Mesendoderm (in vitro differentiated cells): ENCODE results near the gene PCSK1N.

Experiments used
- DNase-seq: peaks from one replicate; pipeline ENCODE4 v3.0.0; 2013
- H2AK5ac ChIP-seq: 2 replicates; pipeline ENCODE4 v1.6.1; 2013; ENCODE audit warnings: low read length, inconsistent platforms
- H2BK120ac ChIP-seq: 2 replicates; pipeline ENCODE4 v1.6.1; 2013; ENCODE audit warnings: low read depth, mild to moderate bottlenecking, low read length, moderate library complexity, mixed read lengths
- H2BK15ac ChIP-seq: replicated peaks from 2 replicates; pipeline ENCODE4 v1.6.1; 2013; ENCODE audit warnings: low read depth, mild to moderate bottlenecking, moderate library complexity
- H2BK5ac ChIP-seq: 2 replicates; pipeline ENCODE4 v1.6.1; 2013; ENCODE audit warnings: low read length, inconsistent platforms
- H3K18ac ChIP-seq: 2 replicates; pipeline ENCODE4 v1.6.1; 2013; ENCODE audit warnings: mild to moderate bottlenecking, low read length, mixed read lengths
- H3K23ac ChIP-seq: one replicate; pipeline ENCODE4 v1.6.1; 2013; ENCODE audit warnings: low read length
- H3K27ac ChIP-seq: 2 replicates; pipeline ENCODE4 v1.5.1; 2013; ENCODE audit warnings: low read depth, mild to moderate bottlenecking, inconsistent platforms, low read length, moderate library complexity
- H3K27me3 ChIP-seq: 2 replicates; pipeline ENCODE4 v1.6.1; 2013; ENCODE audit warnings: low read length, control low read depth, mild to moderate bottlenecking, inconsistent platforms; ENCODE audit not compliant: insufficient read depth, poor library complexity
- H3K36me3 ChIP-seq: 2 replicates; pipeline ENCODE4 v1.6.1; 2013; ENCODE audit warnings: low read length, inconsistent platforms; ENCODE audit not compliant: control insufficient read depth, insufficient read depth
- H3K4ac ChIP-seq: one replicate; pipeline ENCODE4 v1.6.1; 2013; ENCODE audit warnings: low read depth, mild to moderate bottlenecking, low read length, moderate library complexity
- H3K4me1 ChIP-seq: 2 replicates; pipeline ENCODE4 v1.6.1; 2013; ENCODE audit warnings: low read depth, low read length, inconsistent platforms; ENCODE audit not compliant: control insufficient read depth
- H3K4me2 ChIP-seq: 2 replicates; pipeline ENCODE4 v1.6.1; 2013; ENCODE audit warnings: low read length
- H3K4me3 ChIP-seq: 2 replicates; pipeline ENCODE4 v1.5.1; 2013; ENCODE audit warnings: mild to moderate bottlenecking, low read length
- H3K56ac ChIP-seq: one replicate; pipeline ENCODE4 v1.6.1; 2013; ENCODE audit warnings: low read length
- H3K79me1 ChIP-seq: 2 replicates; pipeline ENCODE4 v1.6.1; 2013; ENCODE audit warnings: low read length, inconsistent platforms
- H3K79me2 ChIP-seq: 2 replicates; pipeline ENCODE4 v1.6.1; 2013; ENCODE audit warnings: mild to moderate bottlenecking, low read length; ENCODE audit not compliant: control insufficient read depth, insufficient read depth
- H3K9ac ChIP-seq: 2 replicates; pipeline ENCODE4 v1.6.1; 2013; ENCODE audit warnings: low read length, inconsistent platforms
- H4K5ac ChIP-seq: one replicate; pipeline ENCODE4 v1.6.1; 2013; ENCODE audit warnings: low read length
- H4K8ac ChIP-seq: one replicate; pipeline ENCODE4 v1.6.1; 2013; ENCODE audit warnings: low read depth, mild to moderate bottlenecking, control low read depth, low read length, moderate library complexity
- WGBS: extraction: QIAGEN DNeasy Blood & Tissue Kit; methylation state at CpG from one replicate; pipeline ENCODE4 v1.1.7; 2013; ENCODE audit warnings: low lambda C conversion rate, missing lambda C conversion rate; ENCODE audit not compliant: insufficient coverage; ENCODE audit errors: extremely low coverage; 5-methylcytosine and 5-hydroxymethylcytosine counted together

PCSK1N gene

DNA sequence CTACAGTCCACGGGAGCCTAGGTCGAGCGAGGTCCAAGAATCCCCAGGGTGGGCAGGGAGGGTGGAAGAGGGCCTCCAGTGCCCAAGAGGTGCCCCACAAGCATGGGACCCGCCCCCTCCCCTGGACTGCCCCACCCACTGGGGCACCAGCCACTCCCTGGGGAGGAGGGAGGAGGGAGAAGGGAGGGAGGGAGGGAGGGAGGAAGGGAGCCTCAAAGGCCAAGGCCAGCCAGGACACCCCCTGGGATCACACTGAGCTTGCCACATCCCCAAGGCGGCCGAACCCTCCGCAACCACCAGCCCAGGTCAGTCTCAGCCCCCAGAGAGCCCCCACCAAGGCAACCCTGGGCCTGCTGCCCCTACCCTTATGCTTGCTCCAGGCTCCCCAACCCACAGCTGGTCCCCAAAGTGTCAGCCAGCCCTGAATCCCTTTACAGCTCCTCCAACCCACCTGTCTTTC lies 49.0 kb downstream of the PCSK1N start, which contains the start of gene GATA1:
GATA1 (plus strand) TSS at position 250 of the 460 bp plus-strand sequence. CDS start 4,520 bp downstream, outside the sequence.
- DNase-seq = no peak
- Histone ChIP-seq H3K4me1 (no peaks in the 10 kb centered on the region), H2AK5ac (no peak within 1 kb of the TSS), H4K8ac (no peak within 1 kb of the TSS), H3K4ac (no peak within 1 kb of the TSS), H3K4me3 (no peak within 1 kb of the TSS), H3K36me3 (no peaks in the 10 kb centered on the region), H3K9ac (no peak within 1 kb of the TSS), H3K27ac (no peak within 1 kb of the TSS), H3K23ac (no peak within 1 kb of the TSS), H2BK15ac (no peak within 1 kb of the TSS), H3K56ac (no peak within 1 kb of the TSS), H2BK120ac (no peak within 1 kb of the TSS), H4K5ac (no peak within 1 kb of the TSS), H3K18ac (no peak within 1 kb of the TSS), H3K4me2 (no peak within 1 kb of the TSS), H3K79me1 (no peaks in the 10 kb centered on the region), H3K79me2 (no peaks in the 10 kb centered on the region), H2BK5ac (no peak within 1 kb of the TSS), H3K27me3 (no peaks in the 10 kb centered on the region)
- no CpG with 5 or more reads among the region's 7 CpGs for WGBS

- no peak for DNase-seq
- no peak overlapping the region for H3K23ac ChIP-seq
Observed at GRCh38 chrX:48785540-48786214, 49.7 kb downstream of the PCSK1N start.

DNA sequence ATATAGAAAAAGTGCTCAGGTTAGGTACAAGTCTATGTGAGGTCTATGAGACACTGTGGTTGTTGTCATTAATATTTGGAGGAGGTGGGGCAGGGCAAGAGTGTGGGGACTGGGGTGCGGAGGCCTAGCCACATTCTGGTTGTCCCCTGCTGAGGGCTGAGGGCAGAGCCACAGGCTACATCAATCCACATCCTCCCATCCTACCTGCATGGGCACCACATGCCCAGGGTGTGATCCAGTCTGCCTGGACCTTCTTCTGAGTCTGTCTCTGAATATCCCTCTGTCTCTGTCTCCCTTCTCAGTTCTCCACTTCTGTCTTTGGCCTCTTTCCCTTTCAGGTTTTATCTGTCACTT lies 50.2 kb downstream of the PCSK1N start:
- no peaks in the 10 kb centered on the region for H3K36me3 ChIP-seq
- H3K18ac ChIP-seq = no peak overlapping the region
- H3K27me3 ChIP-seq = no peaks in the 10 kb centered on the region
- no peak overlapping the region for H2BK5ac ChIP-seq
- no peak overlapping the region for H3K9ac ChIP-seq
- no peak overlapping the region for H3K4ac ChIP-seq
- H4K5ac ChIP-seq = no peak overlapping the region
- no peak overlapping the region for H3K27ac ChIP-seq
- H3K79me1 ChIP-seq = no peaks in the 10 kb centered on the region
- H2BK15ac ChIP-seq = no peak overlapping the region
- no peak overlapping the region for H3K4me3 ChIP-seq
- WGBS = no CpG with 5 or more reads among the region's 1 CpG
- no peak overlapping the region for H3K56ac ChIP-seq
- no peak overlapping the region for H2BK120ac ChIP-seq
- H2AK5ac ChIP-seq = no peak overlapping the region
- H3K4me1 ChIP-seq = no peaks in the 10 kb centered on the region
- no peak overlapping the region for H3K4me2 ChIP-seq
- no peak overlapping the region for H3K23ac ChIP-seq
- H3K79me2 ChIP-seq = no peaks in the 10 kb centered on the region
- H4K8ac ChIP-seq = no peak overlapping the region
- no peak for DNase-seq

More at GRCh38 chrX:48785540-48786214, 49.7 kb downstream of the PCSK1N start:
- Histone ChIP-seq H2BK5ac (no peak overlapping the region), H3K56ac (no peak overlapping the region), H3K27me3 (no peaks in the 10 kb centered on the region), H3K18ac (no peak overlapping the region), H3K4me1 (no peaks in the 10 kb centered on the region), H4K5ac (no peak overlapping the region), H2BK15ac (no peak overlapping the region), H3K79me2 (no peaks in the 10 kb centered on the region), H3K9ac (no peak overlapping the region), H3K4ac (no peak overlapping the region), H2BK120ac (no peak overlapping the region), H4K8ac (no peak overlapping the region), H3K27ac (no peak overlapping the region), H3K4me2 (no peak overlapping the region), H2AK5ac (no peak overlapping the region), H3K79me1 (no peaks in the 10 kb centered on the region), H3K36me3 (no peaks in the 10 kb centered on the region), H3K4me3 (no peak overlapping the region)
- WGBS = no CpG with 5 or more reads among the region's 16 CpGs

DNA sequence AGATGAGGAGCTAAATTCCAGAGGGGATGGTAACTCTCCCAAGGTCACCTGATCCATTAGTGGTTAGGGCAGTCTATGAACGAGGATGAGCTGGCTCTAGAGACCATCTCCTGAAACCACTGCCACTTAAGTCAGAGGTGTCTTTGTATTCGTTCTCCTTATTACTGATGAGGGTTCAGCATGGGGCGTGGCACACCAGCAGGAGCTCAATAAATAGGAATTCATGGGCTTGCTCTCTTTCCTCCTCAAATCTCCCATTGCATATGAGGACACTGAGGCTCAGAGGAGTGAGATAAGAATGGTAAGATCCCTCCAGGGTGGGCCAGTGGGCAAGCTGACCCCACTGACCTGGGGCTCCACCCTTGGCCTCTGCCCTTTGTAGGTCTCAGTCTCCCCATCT lies 50.7 kb downstream of the PCSK1N start:
- Histone ChIP-seq H3K36me3 (no peaks in the 10 kb centered on the region), H3K23ac (no peak overlapping the region), H3K4me2 (no peak overlapping the region), H3K9ac (no peak overlapping the region), H3K27ac (no peak overlapping the region), H3K79me2 (no peaks in the 10 kb centered on the region), H4K8ac (no peak overlapping the region), H2BK5ac (no peak overlapping the region), H3K56ac (no peak overlapping the region), H4K5ac (no peak overlapping the region), H2AK5ac (no peak overlapping the region), H3K27me3 (no peaks in the 10 kb centered on the region), H3K4me1 (no peaks in the 10 kb centered on the region), H3K4ac (no peak overlapping the region), H3K18ac (no peak overlapping the region), H3K79me1 (no peaks in the 10 kb centered on the region), H3K4me3 (no peak overlapping the region), H2BK120ac (no peak overlapping the region), H2BK15ac (no peak overlapping the region)
- no peak for DNase-seq
- WGBS = no CpG with 5 or more reads among the region's 3 CpGs

DNA sequence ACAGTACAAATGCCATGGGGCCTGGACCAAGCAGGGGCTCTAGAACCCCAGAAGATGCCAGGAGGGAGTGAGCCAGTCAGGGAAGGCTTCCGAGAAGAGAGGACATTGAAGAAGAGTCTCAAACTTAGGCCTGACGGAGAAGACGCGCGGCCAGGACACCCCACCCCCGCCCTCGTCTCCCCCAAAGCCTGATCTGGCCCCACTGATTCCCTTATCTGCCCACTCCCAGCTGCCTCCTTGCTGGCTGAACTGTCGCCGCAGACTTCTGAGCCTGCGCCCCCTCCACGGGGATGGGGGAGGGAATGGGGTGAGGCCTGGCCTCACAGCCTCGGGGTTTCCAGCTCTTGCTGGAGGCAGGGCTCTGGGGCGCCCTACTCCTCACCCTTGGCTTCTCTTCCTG lies 52.6 kb downstream of the PCSK1N start:
- WGBS = no CpG with 5 or more reads among the region's 13 CpGs
- no peak overlapping the region for H3K18ac ChIP-seq
- H3K79me2 ChIP-seq = no peaks in the 10 kb centered on the region
- no peaks in the 10 kb centered on the region for H3K36me3 ChIP-seq
- no peaks in the 10 kb centered on the region for H3K79me1 ChIP-seq
- no peak overlapping the region for H3K27ac ChIP-seq
- H3K9ac ChIP-seq = no peak overlapping the region
- H3K23ac ChIP-seq = no peak overlapping the region
- no peaks in the 10 kb centered on the region for H3K27me3 ChIP-seq
- H2BK5ac ChIP-seq = no peak overlapping the region
- H4K8ac ChIP-seq = no peak overlapping the region
- no peak overlapping the region for H3K56ac ChIP-seq
- H3K4me2 ChIP-seq = no peak overlapping the region
- H2BK120ac ChIP-seq = no peak overlapping the region
- no peak overlapping the region for H3K4ac ChIP-seq
- H2BK15ac ChIP-seq = no peak overlapping the region
- H2AK5ac ChIP-seq = no peak overlapping the region
- H3K4me1 ChIP-seq = no peaks in the 10 kb centered on the region
- DNase-seq = no peak
- H3K4me3 ChIP-seq = no peak overlapping the region
- no peak overlapping the region for H4K5ac ChIP-seq

- Histone ChIP-seq H3K56ac (no peak overlapping the region), H3K4ac (no peak overlapping the region), H4K8ac (no peak overlapping the region), H4K5ac (no peak overlapping the region), H3K18ac (no peak overlapping the region), H3K9ac (no peak overlapping the region), H3K27me3 (no peaks in the 10 kb centered on the region), H3K27ac (no peak overlapping the region), H3K4me2 (no peak overlapping the region), H3K79me1 (no peaks in the 10 kb centered on the region), H3K4me1 (no peaks in the 10 kb centered on the region), H2BK5ac (no peak overlapping the region), H3K36me3 (no peaks in the 10 kb centered on the region), H3K4me3 (no peak overlapping the region), H3K23ac (no peak overlapping the region), H3K79me2 (no peaks in the 10 kb centered on the region), H2AK5ac (no peak overlapping the region), H2BK15ac (no peak overlapping the region), H2BK120ac (no peak overlapping the region)
- no CpG with 5 or more reads among the region's 2 CpGs for WGBS
- no peak for DNase-seq
Observed at GRCh38 chrX:48782216-48782615, 53.2 kb downstream of the PCSK1N start.
